Endothelial cell of umbilical vein (primary cell): ENCODE results near the gene PDE1A. TPM values are rescaled to one million over a fixed set of nuclear protein-coding genes. Genes with fewer than 3 reads are reported as not detected.

ENCODE experiments used
- BruUV-seq: library from RNA; stranded (reverse); fragments of 400-500 nt; replicated peaks from 2 replicates; lab custom pipeline; 2021; lab: Mats Ljungman, UMichigan
- CTCF ChIA-PET: fragments of 300-600, 350-600 bp; sonication (Branson Sonifier 250); formaldehyde crosslinking; loops from one replicate; lab custom pipeline; 2021; ENCODE audit warnings: antibody characterized with exemption, inconsistent platforms; lab: Charles Lee
- POLR2A ChIA-PET: fragments of 300-600, 350-600 bp; sonication (Branson Sonifier 250); formaldehyde crosslinking; loops from one replicate; lab custom pipeline; 2021; ENCODE audit warnings: antibody characterized with exemption, inconsistent platforms; lab: Charles Lee
- DNase-seq: peaks from one replicate; pipeline ENCODE4 v3.0.0-alpha.2; 2011; ENCODE audit warnings: low read depth, low spot score
- FAIRE-seq: peaks from 2 replicates; lab custom pipeline; 2011; peaks lifted over from hg19 to GRCh38; lab: Jason Lieb, UNC
- H2AFZ ChIP-seq: 2 replicates; pipeline ENCODE4 v1.6.0; 2012; ENCODE audit warnings: low read depth, low read length, control low read depth, inconsistent platforms
- H3K27ac ChIP-seq: 2 replicates; pipeline ENCODE4 v1.5.1; 2011; ENCODE audit warnings: low read depth, mild to moderate bottlenecking, control low read depth, low read length, moderate library complexity; ENCODE audit not compliant: insufficient read depth
- H3K27me3 ChIP-seq, 2 experiments: 2 replicates each; pipeline versions ENCODE4 v1.6.0 to v1.6.1; 2011; ENCODE audit warnings: low read length in 2 of 2, mixed read lengths in 1 of 2; ENCODE audit not compliant: control insufficient read depth in 2 of 2, insufficient read depth in 2 of 2
- H3K36me3 ChIP-seq, 2 experiments: 2 replicates in 1 of 2; 3 replicates in 1 of 2; pipeline ENCODE4 v1.5.1; 2011; ENCODE audit warnings: low read length in 2 of 2, mild to moderate bottlenecking in 1 of 2, moderate library complexity in 1 of 2; ENCODE audit not compliant: control insufficient read depth in 2 of 2, insufficient read depth in 2 of 2; ENCODE audit errors: extremely low read depth in 1 of 2
- H3K4me1 ChIP-seq: 3 replicates; pipeline ENCODE4 v1.5.1; 2011; ENCODE audit warnings: mild to moderate bottlenecking, low read length; ENCODE audit not compliant: control insufficient read depth, insufficient read depth; ENCODE audit errors: extremely low read depth
- H3K4me2 ChIP-seq: 2 replicates; pipeline ENCODE4 v1.6.1; 2011; ENCODE audit warnings: low read length, control low read depth, mixed read lengths; ENCODE audit not compliant: insufficient read depth
- H3K4me3 ChIP-seq, 3 experiments: fragments of 200-600 bp in 1 of 3; sonication (generic), shearing (Covaris generic) in 1 of 3; replicated peaks in 1 of 3; 2 replicates each; pipeline ENCODE4 v1.5.1; 2011 to 2016; ENCODE audit warnings: control low read depth in 3 of 3, low read length in 3 of 3, mild to moderate bottlenecking in 2 of 3, inconsistent platforms in 1 of 3, low read depth in 1 of 3, moderate library complexity in 1 of 3; ENCODE audit not compliant: insufficient read depth in 1 of 3
- H3K79me2 ChIP-seq: 2 replicates; pipeline ENCODE4 v1.6.0; 2012; ENCODE audit warnings: low read length, inconsistent platforms; ENCODE audit not compliant: control insufficient read depth, insufficient read depth
- H3K9ac ChIP-seq: replicated peaks from 2 replicates; pipeline ENCODE3; 2011; ENCODE audit warnings: low read length, control low read depth; ENCODE audit not compliant: insufficient read depth; ENCODE audit errors: extremely low read depth
- H3K9me1 ChIP-seq: replicated peaks from 3 replicates; pipeline ENCODE4 v1.6.0; 2011; ENCODE audit warnings: mild to moderate bottlenecking, low read length; ENCODE audit not compliant: control insufficient read depth, insufficient read depth; ENCODE audit errors: extremely low read depth
- H3K9me3 ChIP-seq: replicated peaks from 2 replicates; pipeline ENCODE4 v1.5.1; 2012; ENCODE audit warnings: low read length, inconsistent platforms; ENCODE audit not compliant: control insufficient read depth, insufficient read depth
- H4K20me1 ChIP-seq: replicated peaks from 2 replicates; pipeline ENCODE3; 2011; ENCODE audit warnings: mild to moderate bottlenecking, low read length; ENCODE audit not compliant: control insufficient read depth, insufficient read depth; ENCODE audit errors: extremely low read depth
- CTCF ChIP-seq, 2 donors: IDR thresholded peaks; 1 replicate in 1 of 2; 2 replicates in 1 of 2; pipeline ENCODE4 v1.5.1; 2011; ENCODE audit warnings: low read length in 2 of 2, mild to moderate bottlenecking in 2 of 2, moderate library complexity in 2 of 2, control low read depth in 1 of 2, inconsistent platforms in 1 of 2, low read depth in 1 of 2; ENCODE audit not compliant: insufficient read depth in 1 of 2; ENCODE audit errors: extremely low read depth in 1 of 2
- EZH2 ChIP-seq: IDR thresholded peaks from 2 replicates; pipeline ENCODE4 v1.6.1; 2012; ENCODE audit warnings: borderline replicate concordance, low read depth, mild to moderate bottlenecking, moderate library complexity, low read length, inconsistent platforms; ENCODE audit not compliant: severe bottlenecking
- FOS ChIP-seq: IDR thresholded peaks from 2 replicates; pipeline ENCODE4 v1.6.1; 2011; ENCODE audit warnings: mild to moderate bottlenecking, low read length, moderate library complexity, borderline replicate concordance; ENCODE audit not compliant: insufficient read depth
- GATA2 ChIP-seq: IDR thresholded peaks from 2 replicates; pipeline ENCODE4 v1.7.0; 2011; ENCODE audit warnings: low read depth, mild to moderate bottlenecking, moderate library complexity, mixed read lengths, low read length; ENCODE audit not compliant: insufficient read length, insufficient read depth
- JUN ChIP-seq: IDR thresholded peaks from 2 replicates; pipeline ENCODE4 v1.6.1; 2011; ENCODE audit warnings: borderline replicate concordance, low read depth; ENCODE audit not compliant: insufficient read length, insufficient read depth
- MAX ChIP-seq: IDR thresholded peaks from 2 replicates; pipeline ENCODE4 v1.6.1; 2011; ENCODE audit not compliant: insufficient read depth, insufficient read length
- MYC ChIP-seq: IDR thresholded peaks from one replicate; pipeline ENCODE4 v1.6.1; 2011; ENCODE audit warnings: mild to moderate bottlenecking, low read depth, low read length
- POLR2A ChIP-seq: IDR thresholded peaks from 2 replicates; pipeline ENCODE4 v1.6.1; 2012; ENCODE audit warnings: low read depth, mild to moderate bottlenecking, control low read depth, low read length
- POLR2AphosphoS5 ChIP-seq: IDR thresholded peaks from 2 replicates; pipeline ENCODE4 v1.6.1; 2012; ENCODE audit warnings: low read depth, mild to moderate bottlenecking, control low read depth, low read length, moderate library complexity; ENCODE audit not compliant: insufficient read depth
- dilution Hi-C: fragments of 300-500 bp; cut with MboI; formaldehyde crosslinking; loops from one replicate; pipeline ENCODE4 v1.15.0; 2019; ENCODE audit warnings: low sequenced_read_pairs; ENCODE audit not compliant: extremely low pct_ligation_motif_present
- intact Hi-C: fragments of 100-400 bp; cut with micrococcal nuclease; formaldehyde crosslinking; loops from one replicate; pipeline ENCODE4 v1.10.0; 2022
- polyA plus RNA-seq, 4 experiments: library from polyadenylated mRNA; depleted of rRNA in 3 of 4; stranded (reverse) in 3 of 4; unstranded in 1 of 4; fragments of >200 nt; gene quantifications; 2 replicates each; pipeline versions ENCODE4 v1.2.1 to v1.2.3, GENCODE V29; 2011 to 2012; ENCODE audit warnings: missing spikeins in 1 of 4
- total RNA-seq: library from RNA; stranded (reverse); gene quantifications from 2 replicates; pipeline ENCODE4 v1.2.3, GENCODE V29; 2021

PDE1A gene
- total and polyA plus RNA-seq, 2 donors (not counting 3 experiments of a cell fraction or from before 2014, with no cell fraction given) = 0.43 to 0.49 TPM

- Histone ChIP-seq H3K9ac (no peak overlapping the region), H3K4me1 (peaks cover 20% of the 10 kb centered on the region), H3K9me3 (no peaks in the 10 kb centered on the region), H4K20me1 (no peaks in the 10 kb centered on the region), H3K27ac (peak overlapping the region; percentile 29), H3K4me3 (no peak overlapping the region), H3K9me1 (no peaks in the 10 kb centered on the region), H3K27me3 (no peaks in the 10 kb centered on the region), H3K4me2 (peak overlapping the region; percentile 64), H2AFZ (no peak overlapping the region), H3K79me2 (no peaks in the 10 kb centered on the region), H3K36me3 (no peaks in the 10 kb centered on the region)
- TF ChIP-seq EZH2 (no peak), MYC (no peak), JUN (peak; percentile 37), CTCF (IDR thresholded peaks at IDR 0.05; ENCODE audit: extremely low read depth in 1 of 2, insufficient read depth in 1 of 2, low read depth in 1 of 2, low read length in 2 of 2) (no peak)
- no TSS peak for BruUV-seq
- peak; percentile 58 for FAIRE-seq
- ChIA-PET POLR2A (no interaction called here), CTCF (interaction anchor here (1.2 to 1.6 kb wide), 2 partner anchors 15 to 218 kb away, joined by 3 to 4 read pairs; no protein-coding TSS in a partner anchor)
- peak; percentile 42 for DNase-seq
- dilution Hi-C loops (no loop called here), intact Hi-C loops (loop anchor here (1.0 kb wide), 1 partner anchor 212 kb away; no protein-coding TSS in a partner anchor)
Measured at GRCh38 chr2:182404975-182405561, 21.8 kb downstream of the PDE1A start.

- intact Hi-C loops (no loop called here), dilution Hi-C loops (no loop called here)
- no peaks in the 10 kb centered on the region for H3K79me2 ChIP-seq
- DNase-seq = peak; percentile 71
- H3K36me3 ChIP-seq = no peaks in the 10 kb centered on the region
- CTCF ChIA-PET = no interaction called here
- FAIRE-seq = peak; percentile 78
- POLR2A ChIA-PET = no interaction called here
- H3K4me1 ChIP-seq = peaks cover 20% of the 10 kb centered on the region
- H3K27me3 ChIP-seq = no peaks in the 10 kb centered on the region
- H3K9me1 ChIP-seq = no peaks in the 10 kb centered on the region
- no peaks in the 10 kb centered on the region for H4K20me1 ChIP-seq
- peak overlapping the region; percentile 29 for H3K27ac ChIP-seq
- no peak overlapping the region for H3K9ac ChIP-seq
- TF ChIP-seq JUN (peak; percentile 76), CTCF (IDR thresholded peaks at IDR 0.05; ENCODE audit: extremely low read depth in 1 of 2, insufficient read depth in 1 of 2, low read depth in 1 of 2, low read length in 2 of 2) (no peak), FOS (peak; percentile 82), POLR2AphosphoS5 (no peak), EZH2 (no peak), POLR2A (no peak), GATA2 (peak; percentile 29), MAX (no peak)
- peak overlapping the region; percentile 64 for H3K4me2 ChIP-seq
- BruUV-seq = no TSS peak
- H2AFZ ChIP-seq = no peak overlapping the region
- H3K4me3 ChIP-seq = no peak overlapping the region
- H3K9me3 ChIP-seq = no peaks in the 10 kb centered on the region
Measured at GRCh38 chr2:182404092-182404491, 22.7 kb downstream of the PDE1A start.
